Prostate gland (tissue), 2 donors: ENCODE measurements around the gene DEFB131A.
"Not testable (repeated sequence)": the region's sequence is repeated elsewhere in the genome, so short reads cannot be mapped to it uniquely, and the experiment has no call there.

Source experiments
- CTCF ChIP-seq, 4 experiments: fragments of 200-600 bp in 2 of 4; fragments of 450-650 bp in 2 of 4; sonication (generic) in 2 of 4; IDR thresholded peaks; 1 replicate in 3 of 4; 2 replicates in 1 of 4; pipeline ENCODE4 v1.5.1; 2016 to 2019; ENCODE audit warnings: antibody characterized with exemption in 4 of 4, mild to moderate bottlenecking in 2 of 4, moderate library complexity in 2 of 4
- POLR2AphosphoS5 ChIP-seq: sonication (generic); formaldehyde crosslinking; IDR thresholded peaks from one replicate; pipeline ENCODE4 v1.6.1; 2017; ENCODE audit warnings: antibody characterized with exemption

DNA sequence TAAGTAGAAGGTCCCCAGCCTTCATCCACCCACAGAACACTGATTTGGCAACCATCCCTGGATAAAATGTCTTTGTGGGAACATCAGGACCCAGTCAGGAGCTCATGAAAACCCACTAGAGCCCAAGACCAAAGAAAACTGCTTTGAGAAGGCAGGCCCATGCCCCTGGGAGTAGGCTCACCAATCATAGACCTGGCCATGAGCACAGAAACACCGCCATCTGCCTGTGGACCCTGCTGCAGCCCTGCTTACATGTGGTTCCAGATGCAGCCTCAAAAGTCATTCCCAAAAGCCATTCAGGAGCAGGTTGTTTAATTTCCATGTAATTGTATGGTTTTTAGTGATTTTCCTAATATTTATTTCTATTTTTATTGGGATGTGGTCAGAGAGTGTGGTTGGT, 10.9 kb upstream of the DEFB131A start:
- not testable (repeated sequence) for TF ChIP-seq CTCF (IDR thresholded peaks at IDR 0.05); POLR2AphosphoS5
